K562 (cell line): ENCODE data around the gene SLC12A4.
"Not testable (repeated sequence)": the region's sequence is repeated elsewhere in the genome, so short reads cannot be mapped to it uniquely, and the experiment has no call there.

ENCODE experiments used
- BRF2 ChIP-seq: IDR thresholded peaks from 3 replicates; pipeline ENCODE4 v1.6.1; 2011; ENCODE audit warnings: borderline replicate concordance, mild to moderate bottlenecking; ENCODE audit not compliant: insufficient read length, insufficient read depth
- CREM ChIP-seq: IDR thresholded peaks from 2 replicates; pipeline ENCODE4 v1.6.1; 2014; ENCODE audit warnings: antibody characterized with exemption, low read depth
- ELF2 ChIP-seq: fragments of 250-450 bp; sonication (Bioruptor Pico); IDR thresholded peaks from 2 replicates; pipeline ENCODE4 v1.5.0; 2021; ENCODE audit warnings: mild to moderate bottlenecking
- HCFC1 ChIP-seq: IDR thresholded peaks from 2 replicates; pipeline ENCODE4 v1.6.1; 2012; ENCODE audit warnings: low read depth, low read length, improper control_type of control experiment
- PCBP1 ChIP-seq: fragments of 200-400 bp; formaldehyde crosslinking; IDR thresholded peaks from 2 replicates; pipeline ENCODE4 v1.6.1; 2018; ENCODE audit warnings: mild to moderate bottlenecking, low read depth, low read length; ENCODE audit not compliant: poor library complexity, severe bottlenecking
- SP1 ChIP-seq: sonication (generic); formaldehyde crosslinking; IDR thresholded peaks from 2 replicates; pipeline ENCODE4 v1.8.1; 2022; ENCODE audit warnings: mild to moderate bottlenecking, missing genetic modification reagents
- ZZZ3 ChIP-seq: fragments of 450-650 bp; IDR thresholded peaks from 2 replicates; pipeline ENCODE4 v1.6.1; 2016; ENCODE audit warnings: antibody characterized with exemption, mild to moderate bottlenecking, moderate library complexity

DNA sequence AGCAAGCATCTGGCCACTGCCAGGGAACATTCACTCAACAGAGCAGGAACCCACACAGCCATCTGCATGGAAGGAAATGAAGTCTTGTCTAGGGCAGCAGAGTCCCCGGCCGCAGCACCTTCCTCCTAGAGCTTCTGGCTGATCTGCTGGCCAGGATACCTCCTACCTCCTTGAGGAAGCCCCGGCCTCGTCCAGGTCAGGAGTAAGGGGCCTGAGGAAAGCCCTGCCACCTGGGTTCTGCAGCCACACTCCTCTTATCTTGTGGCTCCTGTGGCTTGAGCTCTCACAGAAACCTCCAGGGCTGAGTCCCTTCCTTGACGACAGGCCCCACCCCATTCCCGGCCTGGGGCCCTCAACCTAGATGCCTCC is 25.6 kb upstream of the SLC12A4 start:
- TF ChIP-seq BRF2; ZZZ3; ELF2; HCFC1; PCBP1; CREM; SP1 (CRISPR knock-in tag): not testable (repeated sequence)
